Upper lobe of left lung (tissue), 6 donors: ENCODE data around the gene CPTP. TPM values are rescaled to one million over a fixed set of nuclear protein-coding genes. Genes with fewer than 3 reads are reported as not detected.

ENCODE experiments used
- ATAC-seq, 2 donors: fragments of 200-7000 bp; cut with Tn5 transposase; one replicate each; pipeline ENCODE4 v1.9.1; 2022; ENCODE audit warnings: mild to moderate bottlenecking in 2 of 2, moderate library complexity in 2 of 2; ENCODE audit not compliant: low FRiP score in 2 of 2
- DNase-seq, 2 donors: peaks; one replicate each; pipeline ENCODE4 v3.0.0-alpha.2; 2019 to 2020
- H3K27ac ChIP-seq, 4 donors: fragments of 200-600 bp; sonication (generic); one replicate each; pipeline ENCODE4 v1.5.1; 2016 to 2019
- H3K27me3 ChIP-seq, 4 donors: fragments of 200-600 bp; sonication (generic); one replicate each; pipeline ENCODE4 v1.5.1; 2017 to 2019
- H3K36me3 ChIP-seq, 4 donors: fragments of 200-600 bp; sonication (generic); one replicate each; pipeline ENCODE4 v1.5.1; 2016 to 2019
- H3K4me1 ChIP-seq, 4 donors: fragments of 200-600 bp; sonication (generic); one replicate each; pipeline ENCODE4 v1.5.1; 2018 to 2019
- H3K4me3 ChIP-seq, 4 donors: fragments of 200-600 bp; sonication (generic); one replicate each; pipeline ENCODE4 v1.5.1; 2017 to 2019; ENCODE audit warnings: mild to moderate bottlenecking in 2 of 4, moderate library complexity in 1 of 4
- H3K9me3 ChIP-seq, 4 donors: fragments of 200-600 bp; sonication (generic); one replicate each; pipeline ENCODE4 v1.5.1; 2018 to 2019
- CTCF ChIP-seq, 6 experiments: fragments of 450-650 bp in 4 of 6; fragments of 200-600 bp in 2 of 6; sonication (generic) in 2 of 6; IDR thresholded peaks; one replicate each; pipeline ENCODE4 v1.5.1; 2016 to 2019; ENCODE audit warnings: antibody characterized with exemption in 6 of 6
- EP300 ChIP-seq, 4 donors: sonication (generic); formaldehyde crosslinking; IDR thresholded peaks; one replicate each; pipeline ENCODE4 v1.5.1; 2017; ENCODE audit warnings: antibody characterized with exemption in 4 of 4, control low read depth in 2 of 4
- POLR2A ChIP-seq, 4 donors: fragments of 450-650 bp; IDR thresholded peaks; one replicate each; pipeline ENCODE4 v1.5.1; 2016 to 2017; ENCODE audit warnings: antibody characterized with exemption in 4 of 4, mild to moderate bottlenecking in 2 of 4
- POLR2AphosphoS5 ChIP-seq, 2 donors: sonication (generic); formaldehyde crosslinking; IDR thresholded peaks; one replicate each; pipeline ENCODE4 v1.5.1; 2017; ENCODE audit warnings: antibody characterized with exemption in 2 of 2
- WGBS, 2 donors: methylation state at CpG; one replicate each; pipeline ENCODE4 v1.1.5; 2017 to 2018; 5-methylcytosine and 5-hydroxymethylcytosine counted together
- total RNA-seq, 6 donors: library from RNA; depleted of rRNA in 4 of 6; stranded (reverse); fragments of >200 nt in 4 of 6; gene quantifications; one replicate each; pipeline versions ENCODE4 v1.1.0 to v1.2.1, GENCODE V29; 2016 to 2021
- donor health status: DM: no; HTN: no; CAD: no; lungs with moderate emphysema.
- donor health status: DM: no; HTN: yes; CAD: no; lungs with severe emphysema.

The CPTP gene
- total RNA-seq, 6 donors from 2014 or later, result 14.7 to 41.6 (median 26.0) TPM

- peaks cover 40 to 58% (median 49%) of the 10 kb centered on the region in 4 donors for H3K4me1 ChIP-seq
- H3K27me3 ChIP-seq, result no peaks in the 10 kb centered on the region
- H3K9me3 ChIP-seq, result no peaks in the 10 kb centered on the region
- TF ChIP-seq POLR2A (IDR thresholded peaks at IDR 0.05) (no peak), EP300 (IDR thresholded peaks at IDR 0.05) (no peak), CTCF (IDR thresholded peaks at IDR 0.05) (no peak), POLR2AphosphoS5 (IDR thresholded peaks at IDR 0.05) (no peak)
- H3K27ac ChIP-seq, result peak overlapping the region in 3 of 4 donors; percentile 67 to 80 (median 79)
- WGBS, 2 donors, result 42 to 47% methylated on average over 7 to 11 of the region's 11 CpGs
- peaks cover 3 to 11% (median 10%) of the 10 kb centered on the region in 4 donors for H3K36me3 ChIP-seq
- H3K4me3 ChIP-seq, result peak overlapping the region in 3 of 4 donors; percentile 70 to 94 (median 77)
- ATAC-seq, result no peak
- peak in 1 of 2 donors; percentile 48 for DNase-seq
Observed at GRCh38 chr1:1306070-1306660, 18.4 kb upstream of the CPTP start.

- ATAC-seq (no peak), DNase-seq (peak in 1 of 2 donors; percentile 62)
- Histone ChIP-seq H3K27me3 (no peaks in the 10 kb centered on the region), H3K27ac (peak overlapping the region in 3 of 4 donors; percentile 90 to 95 (median 94)), H3K36me3 (peaks cover 8 to 17% (median 16%) of the 10 kb centered on the region in 4 donors), H3K9me3 (no peaks in the 10 kb centered on the region), H3K4me3 (peak overlapping the region; percentile 70 to 94 (median 80)), H3K4me1 (peaks cover 40 to 58% (median 49%) of the 10 kb centered on the region in 4 donors)
- 41 to 51% methylated on average over 27 of the region's 27 CpGs for WGBS, 2 donors
- TF ChIP-seq POLR2AphosphoS5 (IDR thresholded peaks at IDR 0.05) (no peak), POLR2A (IDR thresholded peaks at IDR 0.05) (no peak), CTCF (IDR thresholded peaks at IDR 0.05) (no peak), EP300 (IDR thresholded peaks at IDR 0.05) (no peak)
Observed at GRCh38 chr1:1306661-1307260, 17.8 kb upstream of the CPTP start.

GRCh38 chr1:1307261-1307922 lies 17.2 kb upstream of the CPTP start:
- H3K36me3 ChIP-seq, result peaks cover 9 to 24% (median 22%) of the 10 kb centered on the region in 4 donors
- H3K4me1 ChIP-seq, result peaks cover 40 to 58% (median 49%) of the 10 kb centered on the region in 4 donors
- no peaks in the 10 kb centered on the region for H3K27me3 ChIP-seq
- peak; percentile 47 to 94 for DNase-seq
- WGBS, 2 donors, result 2 to 3% methylated on average over 14 of the region's 83 CpGs
- peak overlapping the region; percentile 87 to 95 (median 92) for H3K27ac ChIP-seq
- no peak for TF ChIP-seq CTCF (IDR thresholded peaks at IDR 0.05)
- no peak for TF ChIP-seq POLR2AphosphoS5 (IDR thresholded peaks at IDR 0.05)
- no peak for TF ChIP-seq EP300 (IDR thresholded peaks at IDR 0.05)
- no peak for TF ChIP-seq POLR2A (IDR thresholded peaks at IDR 0.05)
- H3K9me3 ChIP-seq, result no peaks in the 10 kb centered on the region
- peak overlapping the region; percentile 70 to 94 (median 80) for H3K4me3 ChIP-seq
- ATAC-seq, result no peak

GRCh38 chr1:1307923-1308755 lies 16.5 kb upstream of the CPTP start, which contains the start of the genes ACAP3 and PUSL1:
Gene ACAP3 (minus strand): TSS chr1:1307930. CDS start chr1:1307815, 115 bp downstream.
Gene PUSL1 (plus strand): TSS chr1:1308597. CDS start chr1:1308644, 47 bp downstream.
- H3K4me1 ChIP-seq, result peaks cover 40 to 58% (median 49%) of the 10 kb centered on the region in 4 donors
- 0 to 1% methylated on average over 45 to 57 of the region's 131 CpGs for WGBS, 2 donors
- DNase-seq (peak; percentile 85 to 98), ATAC-seq (peak; percentile 86 to 88)
- H3K4me3 ChIP-seq, result peak within 1 kb of the TSS; percentile 70 to 98 (median 86)
- no peaks in the 10 kb centered on the region for H3K9me3 ChIP-seq
- peak in 1 of 4 donors; percentile 28 for TF ChIP-seq EP300 (IDR thresholded peaks at IDR 0.05)
- TF ChIP-seq POLR2A (IDR thresholded peaks at IDR 0.05), result peak in 1 of 4 donors; percentile 36
- TF ChIP-seq CTCF (IDR thresholded peaks at IDR 0.05), result peak in 4 of 6 experiments; percentile 36 to 57 (median 50)
- TF ChIP-seq POLR2AphosphoS5 (IDR thresholded peaks at IDR 0.05), result peak; percentile 40 to 56
- no peaks in the 10 kb centered on the region for H3K27me3 ChIP-seq
- H3K36me3 ChIP-seq, result peaks cover 14 to 31% (median 29%) of the 10 kb centered on the region in 4 donors
- peak within 1 kb of the TSS; percentile 87 to 95 (median 92) for H3K27ac ChIP-seq
